ENCODE results near the gene RNF13.

DNA sequence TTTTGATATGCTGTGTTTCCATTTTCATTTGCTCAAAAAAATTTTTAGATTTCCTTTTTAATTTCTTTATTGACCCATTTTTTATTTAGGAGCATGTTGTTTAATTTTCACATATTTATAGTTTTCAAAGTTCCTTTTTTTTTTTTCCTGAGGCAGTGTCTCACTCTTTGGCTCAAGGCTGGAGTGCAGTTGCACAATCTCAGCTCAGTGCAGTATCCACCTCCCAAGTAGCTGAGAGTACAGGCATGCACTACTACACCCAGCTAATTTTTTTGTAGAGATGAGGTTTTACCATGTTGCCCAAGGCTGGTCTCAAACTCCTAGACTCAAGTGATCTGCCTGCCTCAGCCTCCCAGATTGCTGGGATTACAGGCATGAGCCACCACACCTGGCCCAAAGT lies 121.5 kb downstream of the RNF13 start:
- TF ChIP-seq ATF1 (CRISPR knock-in tag; IDR thresholded peaks at IDR 0.05) (no peak), FOXP1 (CRISPR knock-in tag; IDR thresholded peaks at IDR 0.05; ENCODE audit: borderline replicate concordance) (no peak)

Data from WTC11 (cell line).